ENCODE data around the gene RALGPS1.
"Not testable (repeated sequence)": the region's sequence is repeated elsewhere in the genome, so short reads cannot be mapped to it uniquely, and the experiment has no call there.

The RALGPS1 gene

DNA sequence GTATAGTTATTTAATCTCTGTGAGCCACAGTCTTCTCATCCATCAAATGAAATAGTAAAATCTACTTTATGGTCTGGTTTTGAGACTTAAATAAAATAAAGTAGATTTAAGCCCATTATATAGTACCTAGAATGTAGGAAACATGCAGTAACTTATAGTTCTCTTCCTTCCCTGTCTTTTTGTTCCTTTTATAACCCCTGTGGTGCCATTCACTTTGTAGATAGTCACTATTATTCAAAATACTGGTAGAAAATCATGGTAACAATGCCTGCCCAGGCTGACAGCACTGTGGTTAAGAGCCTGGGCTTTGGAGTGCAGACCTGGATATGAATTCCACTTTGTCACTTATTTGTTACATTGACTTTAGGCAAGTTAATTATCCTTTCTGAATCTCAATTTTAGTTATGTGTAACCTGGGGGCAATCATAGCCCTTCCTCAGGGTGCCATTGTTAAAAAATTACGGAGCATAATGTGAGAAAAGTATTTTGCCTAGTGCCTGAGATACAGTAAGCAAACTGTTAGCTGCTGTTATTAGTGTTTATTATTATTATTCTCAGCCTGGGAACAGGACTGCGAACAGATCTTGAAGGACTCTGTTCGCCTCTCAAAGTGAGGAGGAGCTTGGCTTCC, 100.4 kb downstream of the RALGPS1 start:
- TF ChIP-seq SPI1 (IDR thresholded peaks at IDR 0.05; ENCODE audit: borderline replicate concordance, low read depth): no peak
- TF ChIP-seq GABPA (IDR thresholded peaks at IDR 0.05; ENCODE audit: low read depth): no peak
- TF ChIP-seq, protein P1, sequence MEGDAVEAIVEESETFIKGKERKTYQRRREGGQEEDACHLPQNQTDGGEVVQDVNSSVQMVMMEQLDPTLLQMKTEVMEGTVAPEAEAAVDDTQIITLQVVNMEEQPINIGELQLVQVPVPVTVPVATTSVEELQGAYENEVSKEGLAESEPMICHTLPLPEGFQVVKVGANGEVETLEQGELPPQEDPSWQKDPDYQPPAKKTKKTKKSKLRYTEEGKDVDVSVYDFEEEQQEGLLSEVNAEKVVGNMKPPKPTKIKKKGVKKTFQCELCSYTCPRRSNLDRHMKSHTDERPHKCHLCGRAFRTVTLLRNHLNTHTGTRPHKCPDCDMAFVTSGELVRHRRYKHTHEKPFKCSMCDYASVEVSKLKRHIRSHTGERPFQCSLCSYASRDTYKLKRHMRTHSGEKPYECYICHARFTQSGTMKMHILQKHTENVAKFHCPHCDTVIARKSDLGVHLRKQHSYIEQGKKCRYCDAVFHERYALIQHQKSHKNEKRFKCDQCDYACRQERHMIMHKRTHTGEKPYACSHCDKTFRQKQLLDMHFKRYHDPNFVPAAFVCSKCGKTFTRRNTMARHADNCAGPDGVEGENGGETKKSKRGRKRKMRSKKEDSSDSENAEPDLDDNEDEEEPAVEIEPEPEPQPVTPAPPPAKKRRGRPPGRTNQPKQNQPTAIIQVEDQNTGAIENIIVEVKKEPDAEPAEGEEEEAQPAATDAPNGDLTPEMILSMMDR (IDR thresholded peaks at IDR 0.05; ENCODE audit: insufficient read depth, low read length): no peak
- TF ChIP-seq POLR2AphosphoS5 (IDR thresholded peaks at IDR 0.05; ENCODE audit: low read depth): no peak
- TF ChIP-seq, protein P2, sequence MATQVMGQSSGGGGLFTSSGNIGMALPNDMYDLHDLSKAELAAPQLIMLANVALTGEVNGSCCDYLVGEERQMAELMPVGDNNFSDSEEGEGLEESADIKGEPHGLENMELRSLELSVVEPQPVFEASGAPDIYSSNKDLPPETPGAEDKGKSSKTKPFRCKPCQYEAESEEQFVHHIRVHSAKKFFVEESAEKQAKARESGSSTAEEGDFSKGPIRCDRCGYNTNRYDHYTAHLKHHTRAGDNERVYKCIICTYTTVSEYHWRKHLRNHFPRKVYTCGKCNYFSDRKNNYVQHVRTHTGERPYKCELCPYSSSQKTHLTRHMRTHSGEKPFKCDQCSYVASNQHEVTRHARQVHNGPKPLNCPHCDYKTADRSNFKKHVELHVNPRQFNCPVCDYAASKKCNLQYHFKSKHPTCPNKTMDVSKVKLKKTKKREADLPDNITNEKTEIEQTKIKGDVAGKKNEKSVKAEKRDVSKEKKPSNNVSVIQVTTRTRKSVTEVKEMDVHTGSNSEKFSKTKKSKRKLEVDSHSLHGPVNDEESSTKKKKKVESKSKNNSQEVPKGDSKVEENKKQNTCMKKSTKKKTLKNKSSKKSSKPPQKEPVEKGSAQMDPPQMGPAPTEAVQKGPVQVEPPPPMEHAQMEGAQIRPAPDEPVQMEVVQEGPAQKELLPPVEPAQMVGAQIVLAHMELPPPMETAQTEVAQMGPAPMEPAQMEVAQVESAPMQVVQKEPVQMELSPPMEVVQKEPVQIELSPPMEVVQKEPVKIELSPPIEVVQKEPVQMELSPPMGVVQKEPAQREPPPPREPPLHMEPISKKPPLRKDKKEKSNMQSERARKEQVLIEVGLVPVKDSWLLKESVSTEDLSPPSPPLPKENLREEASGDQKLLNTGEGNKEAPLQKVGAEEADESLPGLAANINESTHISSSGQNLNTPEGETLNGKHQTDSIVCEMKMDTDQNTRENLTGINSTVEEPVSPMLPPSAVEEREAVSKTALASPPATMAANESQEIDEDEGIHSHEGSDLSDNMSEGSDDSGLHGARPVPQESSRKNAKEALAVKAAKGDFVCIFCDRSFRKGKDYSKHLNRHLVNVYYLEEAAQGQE (IDR thresholded peaks at IDR 0.05; ENCODE audit: insufficient replicate concordance, low read depth): no peak
- H3K27me3 ChIP-seq (ENCODE audit: insufficient read depth, poor library complexity, severe bottlenecking): peaks cover 11% of the 10 kb centered on the region

DNA sequence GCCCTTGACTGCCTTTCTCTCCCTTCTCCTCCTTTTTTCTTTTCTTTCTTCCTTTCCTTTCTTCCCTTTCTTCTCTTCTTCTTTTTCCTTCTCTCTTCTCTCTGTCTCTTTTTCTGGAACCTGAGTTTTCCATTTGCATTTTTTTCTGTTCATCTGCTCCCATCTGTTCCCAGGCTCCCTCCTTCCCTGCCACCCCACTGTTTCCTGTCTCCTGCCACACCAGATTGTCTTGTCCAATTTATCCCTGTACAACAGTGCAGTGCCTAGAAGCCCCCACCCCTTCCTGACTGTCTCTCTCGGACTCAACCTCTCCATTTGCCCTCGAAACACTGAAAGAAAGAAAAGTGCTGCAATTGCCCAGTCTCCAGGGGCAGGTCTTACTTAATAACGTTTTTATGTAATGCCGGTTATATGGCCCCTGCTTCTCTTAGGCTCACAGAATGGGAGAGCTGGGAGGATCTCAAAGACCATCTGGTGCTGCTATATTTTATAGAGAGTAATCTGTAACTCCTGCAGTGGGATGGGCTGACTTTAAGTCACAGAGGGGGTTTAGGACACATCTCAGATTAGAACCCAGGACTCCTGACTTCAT, 101.4 kb downstream of the RALGPS1 start:
- peaks cover 11% of the 10 kb centered on the region for H3K27me3 ChIP-seq (ENCODE audit: insufficient read depth, poor library complexity, severe bottlenecking)
- no peak overlapping the region for H3K4me3 ChIP-seq (replicated peaks; ENCODE audit: insufficient read depth, low read length)
- DNase-seq (ENCODE audit: low read depth in 1 of 2, low spot score in 1 of 2): no peak
- no peak overlapping the region for H3K27ac ChIP-seq (replicated peaks)
- TF ChIP-seq, protein P2 (IDR thresholded peaks at IDR 0.05; ENCODE audit: insufficient replicate concordance, low read depth): no peak
- no peak for TF ChIP-seq POLR2AphosphoS5 (IDR thresholded peaks at IDR 0.05; ENCODE audit: low read depth)
- TF ChIP-seq, protein P1 (IDR thresholded peaks at IDR 0.05; ENCODE audit: insufficient read depth, low read length): no peak
- TF ChIP-seq SPI1 (IDR thresholded peaks at IDR 0.05; ENCODE audit: borderline replicate concordance, low read depth): no peak
- TF ChIP-seq GABPA (IDR thresholded peaks at IDR 0.05; ENCODE audit: low read depth): no peak

More for the DNA sequence above, 100.4 kb downstream of the RALGPS1 start:
- DNase-seq (ENCODE audit: low read depth in 1 of 2, low spot score in 1 of 2): no peak
- Histone ChIP-seq H3K4me3 (replicated peaks; ENCODE audit: insufficient read depth, low read length) (no peak overlapping the region), H3K27ac (replicated peaks) (no peak overlapping the region)

DNA sequence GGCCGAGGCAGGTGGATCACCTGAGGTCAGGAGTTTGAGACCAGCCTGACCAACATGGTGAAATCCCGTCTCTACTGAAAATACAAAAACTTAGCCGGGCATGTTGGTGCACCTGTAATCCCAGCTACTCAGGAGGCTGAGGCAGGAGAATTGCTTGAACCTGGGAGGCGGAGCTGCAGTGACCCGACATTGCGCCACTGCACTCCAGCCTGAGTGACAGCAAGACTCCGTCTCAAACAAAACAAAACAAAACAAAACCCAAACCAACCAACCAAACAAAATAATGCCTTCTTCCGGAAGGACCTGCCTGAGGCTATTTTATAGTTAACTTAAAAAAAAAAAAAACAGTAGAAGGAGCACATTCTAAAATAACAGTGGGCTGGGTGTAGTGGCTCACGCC, 103.4 kb downstream of the RALGPS1 start:
- not testable (repeated sequence) for H3K27ac ChIP-seq (replicated peaks); DNase-seq (ENCODE audit: low read depth in 1 of 2, low spot score in 1 of 2); H3K27me3 ChIP-seq (ENCODE audit: insufficient read depth, poor library complexity, severe bottlenecking); H3K4me3 ChIP-seq (replicated peaks; ENCODE audit: insufficient read depth, low read length)

DNA sequence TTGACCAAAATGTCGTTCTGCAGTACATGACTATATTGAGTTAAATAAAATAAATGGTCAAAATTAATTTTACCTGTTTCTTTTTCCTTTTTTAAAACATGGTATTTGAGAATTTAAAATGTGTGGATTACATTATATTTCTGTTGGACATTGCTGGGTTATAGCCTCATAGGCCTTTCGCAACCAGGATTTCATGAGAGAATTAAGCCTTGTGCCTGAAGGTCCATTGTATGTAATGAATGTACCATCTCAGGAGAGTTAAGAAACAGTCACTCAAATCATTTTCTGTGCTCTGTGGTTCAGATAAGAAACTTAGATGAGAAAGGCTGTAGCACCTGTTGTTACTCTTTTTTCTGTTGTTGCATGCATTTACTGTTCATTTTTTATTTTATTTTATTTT, 104.4 kb downstream of the RALGPS1 start:
- Histone ChIP-seq H3K27me3 (ENCODE audit: insufficient read depth, poor library complexity, severe bottlenecking) (no peaks in the 10 kb centered on the region), H3K27ac (replicated peaks) (no peak overlapping the region), H3K4me3 (replicated peaks; ENCODE audit: insufficient read depth, low read length) (no peak overlapping the region)
- DNase-seq (ENCODE audit: low read depth in 1 of 2, low spot score in 1 of 2): no peak
- no peak for TF ChIP-seq POLR2AphosphoS5 (IDR thresholded peaks at IDR 0.05; ENCODE audit: low read depth)
- TF ChIP-seq, protein P2 (IDR thresholded peaks at IDR 0.05; ENCODE audit: insufficient replicate concordance, low read depth): no peak
- TF ChIP-seq SPI1 (IDR thresholded peaks at IDR 0.05; ENCODE audit: borderline replicate concordance, low read depth): no peak
- TF ChIP-seq, protein P1 (IDR thresholded peaks at IDR 0.05; ENCODE audit: insufficient read depth, low read length): no peak
- no peak for TF ChIP-seq GABPA (IDR thresholded peaks at IDR 0.05; ENCODE audit: low read depth)
